ENCODE data around the gene DHX35.
A peak's percentile ranks its signal among the peaks of the same experiment; 100 is the strongest.

DHX35 gene, protein sequence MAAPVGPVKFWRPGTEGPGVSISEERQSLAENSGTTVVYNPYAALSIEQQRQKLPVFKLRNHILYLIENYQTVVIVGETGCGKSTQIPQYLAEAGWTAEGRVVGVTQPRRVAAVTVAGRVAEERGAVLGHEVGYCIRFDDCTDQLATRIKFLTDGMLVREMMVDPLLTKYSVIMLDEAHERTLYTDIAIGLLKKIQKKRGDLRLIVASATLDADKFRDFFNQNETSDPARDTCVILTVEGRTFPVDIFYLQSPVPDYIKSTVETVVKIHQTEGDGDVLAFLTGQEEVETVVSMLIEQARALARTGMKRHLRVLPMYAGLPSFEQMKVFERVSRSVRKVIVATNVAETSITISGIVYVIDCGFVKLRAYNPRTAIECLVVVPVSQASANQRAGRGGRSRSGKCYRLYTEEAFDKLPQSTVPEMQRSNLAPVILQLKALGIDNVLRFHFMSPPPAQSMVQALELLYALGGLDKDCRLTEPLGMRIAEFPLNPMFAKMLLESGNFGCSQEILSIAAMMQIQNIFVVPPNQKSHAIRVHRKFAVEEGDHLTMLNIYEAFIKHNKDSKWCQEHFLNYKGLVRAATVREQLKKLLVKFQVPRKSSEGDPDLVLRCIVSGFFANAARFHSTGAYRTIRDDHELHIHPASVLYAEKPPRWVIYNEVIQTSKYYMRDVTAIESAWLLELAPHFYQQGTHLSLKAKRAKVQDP

DNA sequence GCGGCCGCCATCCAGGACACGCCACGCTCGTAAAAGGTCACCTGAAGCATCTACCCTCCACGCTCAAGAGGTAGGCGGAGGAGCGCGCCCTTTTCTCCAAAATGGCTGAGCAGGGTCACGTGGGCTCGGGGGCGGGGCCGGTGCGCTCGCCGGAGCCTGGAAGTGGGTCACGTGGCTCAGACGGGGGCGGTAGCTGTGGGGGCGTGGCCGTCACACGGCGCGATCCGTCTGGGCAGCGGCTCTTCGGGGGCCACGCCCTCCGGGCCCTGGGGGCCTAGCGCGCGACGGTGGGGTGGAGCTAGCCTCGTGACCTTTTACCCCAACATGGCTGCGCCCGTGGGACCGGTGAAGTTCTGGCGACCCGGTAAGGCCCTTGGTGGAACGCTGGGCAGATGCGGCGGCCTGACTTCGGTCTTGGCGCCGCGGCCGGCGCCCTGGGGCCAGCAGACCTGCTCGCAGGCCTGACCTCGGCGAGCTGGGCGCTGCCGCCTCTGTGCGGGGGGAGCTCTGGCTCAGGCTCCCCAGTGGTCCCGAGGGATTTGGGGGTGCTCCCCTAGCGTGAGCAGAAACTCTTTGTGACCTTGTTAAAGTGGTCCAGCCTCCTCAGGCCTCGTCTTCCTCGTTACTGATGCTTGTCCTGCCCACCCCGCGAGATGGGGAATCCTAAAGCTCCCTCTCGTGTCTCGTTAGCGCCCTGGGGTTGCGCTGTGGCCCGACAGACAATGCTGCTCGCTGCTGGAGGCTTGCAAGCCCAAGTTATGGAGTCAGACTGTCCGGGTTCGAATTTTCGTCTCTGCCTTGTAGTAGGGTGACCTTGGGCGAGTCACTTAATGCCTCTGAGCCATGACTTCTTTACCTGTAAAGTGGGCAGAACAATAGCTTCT, at the start of gene DHX35:
DHX35 (plus strand) TSS at position 301 of the 884 bp plus-strand sequence; CDS start at position 325, 24 bp downstream.
- peak; percentile 100 for DNase-seq

DNA sequence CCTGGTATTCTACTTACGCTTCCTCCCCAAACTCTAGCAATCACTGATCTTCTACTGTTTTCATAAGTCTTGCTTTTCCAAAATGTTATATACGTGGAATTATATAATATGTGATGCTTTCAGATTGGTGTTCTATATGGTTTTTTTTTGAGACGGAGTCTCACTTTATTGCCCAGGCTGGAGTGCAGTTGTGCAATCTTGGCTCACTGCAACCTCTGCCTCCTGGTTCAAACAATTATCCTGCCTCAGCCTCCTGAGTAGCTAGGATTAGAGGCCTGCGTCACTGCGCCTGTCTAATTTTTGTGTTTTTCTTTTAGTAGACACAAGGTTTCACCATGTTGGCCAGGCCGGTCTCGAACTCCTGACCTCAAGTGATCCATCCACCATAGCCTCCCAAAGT, 46.8 kb upstream of the DHX35 start:
- no peak for DNase-seq

DNA sequence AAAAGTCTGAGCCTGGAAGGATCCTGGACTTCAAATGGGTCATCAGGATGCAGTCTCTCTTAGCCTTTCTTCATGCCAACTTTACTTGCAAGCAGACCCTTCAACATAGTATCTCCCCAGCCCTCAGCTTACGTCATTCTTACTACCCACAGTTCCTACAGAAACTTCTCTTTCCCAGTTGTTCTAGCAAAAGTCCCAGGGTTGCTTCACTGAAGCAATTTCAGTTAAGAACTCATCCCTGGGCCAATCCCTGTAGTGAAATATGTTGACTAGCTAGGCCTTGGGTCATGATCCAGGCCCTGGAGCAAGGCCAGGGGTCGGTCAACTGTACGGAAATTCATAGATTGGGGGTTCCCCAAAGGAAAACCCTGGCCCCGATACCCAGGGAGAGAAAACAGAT, 44.5 kb upstream of the DHX35 start:
- DNase-seq: no peak

DNA sequence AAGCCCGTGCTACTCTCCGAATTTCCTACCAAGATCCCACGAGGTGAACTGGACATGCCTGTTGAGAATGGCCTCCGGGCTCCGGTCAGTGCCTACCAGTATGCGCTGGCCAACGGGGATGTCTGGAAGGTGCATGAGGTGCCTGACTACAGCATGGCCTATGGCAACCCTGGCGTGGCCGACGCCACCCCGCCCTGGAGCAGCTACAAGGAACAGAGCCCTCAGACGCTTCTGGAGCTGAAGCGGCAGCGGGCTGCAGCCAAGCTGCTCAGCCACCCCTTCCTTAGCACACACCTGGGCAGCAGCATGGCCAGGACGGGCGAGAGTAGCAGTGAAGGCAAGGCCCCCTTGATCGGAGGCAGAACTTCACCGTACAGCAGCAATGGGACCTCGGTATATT, 44.0 kb upstream of the DHX35 start:
- DNase-seq: no peak

DNA sequence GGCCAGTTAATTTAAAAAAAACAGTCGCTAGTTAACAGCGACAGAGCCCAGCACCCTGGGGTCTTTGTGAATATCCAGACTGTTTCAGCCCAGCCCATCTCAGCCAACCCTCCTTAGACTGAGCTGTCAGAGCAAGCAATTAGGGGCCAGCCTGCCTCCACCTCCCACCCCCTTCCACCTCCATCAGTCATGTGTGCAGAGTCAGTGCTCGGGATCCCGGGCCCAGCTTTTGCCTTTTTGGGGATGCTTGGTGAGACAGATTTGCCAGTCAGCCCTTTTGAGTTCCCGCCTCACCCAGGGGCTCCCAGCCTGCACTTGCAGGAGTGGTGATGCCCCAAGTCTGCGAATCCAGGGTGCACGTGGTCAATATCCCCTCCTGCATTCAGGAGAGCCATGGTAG, 42.5 kb upstream of the DHX35 start:
- DNase-seq: no peak

DNA sequence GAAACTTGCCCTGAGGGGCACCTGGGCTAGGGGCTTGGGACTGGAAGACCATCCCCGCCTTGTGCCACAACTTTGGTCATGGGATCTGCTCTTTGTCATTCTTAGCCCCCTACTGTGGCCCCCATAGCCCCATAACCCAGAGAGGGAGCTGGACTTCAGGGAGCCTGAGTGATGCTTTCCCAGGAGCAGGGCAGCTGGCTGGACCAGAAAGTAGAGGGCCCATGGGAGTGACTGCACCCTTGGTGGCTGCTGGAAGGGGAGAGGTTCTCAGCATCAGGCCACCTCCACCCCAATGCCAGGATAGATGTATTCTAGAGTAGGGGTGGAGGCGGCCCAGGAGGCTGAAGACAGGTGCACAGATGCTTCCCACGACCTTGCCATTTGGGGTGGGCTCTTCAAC, 41.7 kb upstream of the DHX35 start:
- no peak for DNase-seq

DNA sequence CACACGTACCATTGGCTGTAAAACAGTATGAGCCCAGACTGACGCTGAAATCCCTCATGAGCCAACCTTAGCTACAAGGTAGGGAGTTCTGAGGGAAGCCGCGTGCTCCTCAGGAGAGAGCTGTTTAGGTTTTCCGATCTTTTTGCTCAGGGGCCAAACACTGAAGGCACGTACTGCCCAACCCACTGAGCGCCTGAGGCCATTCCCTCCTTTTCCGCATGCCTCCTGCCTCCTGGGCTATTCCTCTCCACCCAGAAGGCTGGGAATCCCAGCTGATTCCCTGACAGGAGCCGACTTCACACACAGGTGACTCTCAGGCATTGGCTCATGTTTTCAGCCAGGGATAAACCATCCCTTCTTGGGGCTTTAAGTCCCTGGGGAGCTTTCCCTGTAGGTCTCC, 41.3 kb upstream of the DHX35 start:
- no peak for DNase-seq

DNA sequence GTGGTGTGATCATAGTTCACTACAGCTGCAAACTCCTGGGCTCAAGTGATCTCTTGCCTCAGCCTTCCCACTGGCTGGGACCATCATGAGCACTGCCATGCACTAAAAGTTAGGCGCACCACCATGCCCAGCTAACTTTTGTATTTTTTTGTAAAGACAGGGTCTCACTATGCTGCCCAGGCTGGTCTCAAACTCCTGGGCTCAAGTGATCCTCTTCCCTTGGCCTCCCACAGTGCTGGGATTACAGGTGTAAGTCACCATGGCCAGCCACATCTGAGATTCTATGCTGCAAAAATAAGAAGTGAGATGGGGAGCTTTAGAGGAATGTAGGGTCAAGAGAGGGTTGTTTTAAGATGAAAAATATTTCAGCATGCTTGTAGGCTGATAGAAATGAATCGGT, 37.4 kb upstream of the DHX35 start:
- no peak for DNase-seq

DNA sequence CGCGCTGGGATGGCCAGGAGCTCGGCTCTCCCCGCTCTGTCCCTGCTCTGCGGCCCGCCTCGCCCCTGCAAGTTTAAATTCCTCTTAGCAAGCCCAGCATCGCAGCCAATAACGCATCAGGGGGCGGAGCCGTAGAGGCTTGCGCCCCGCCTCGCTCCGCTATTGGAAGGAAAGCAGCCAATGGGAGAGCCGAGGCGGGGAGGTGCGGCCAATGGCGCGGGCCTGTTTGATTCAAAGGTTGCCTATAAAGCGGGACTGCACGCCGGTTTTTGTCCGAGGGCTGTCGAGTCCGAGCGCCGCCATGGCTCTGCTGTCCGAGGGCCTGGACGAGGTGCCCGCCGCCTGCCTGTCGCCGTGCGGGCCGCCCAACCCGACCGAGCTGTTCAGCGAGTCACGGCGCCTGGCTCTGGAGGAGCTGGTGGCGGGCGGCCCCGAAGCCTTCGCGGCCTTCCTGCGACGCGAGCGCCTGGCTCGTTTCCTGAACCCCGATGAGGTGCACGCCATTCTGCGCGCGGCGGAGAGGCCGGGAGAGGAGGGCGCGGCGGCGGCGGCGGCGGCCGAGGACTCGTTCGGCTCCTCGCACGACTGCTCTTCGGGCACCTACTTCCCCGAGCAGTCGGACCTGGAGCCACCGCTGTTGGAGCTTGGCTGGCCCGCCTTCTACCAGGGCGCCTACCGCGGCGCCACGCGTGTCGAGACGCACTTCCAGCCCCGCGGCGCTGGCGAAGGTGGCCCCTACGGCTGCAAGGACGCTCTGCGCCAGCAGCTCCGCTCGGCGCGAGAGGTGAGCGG, 35.8 kb upstream of the DHX35 start, which contains the start of gene FAM83D:
FAM83D (plus strand) TSS at position 276 of the 792 bp plus-strand sequence; CDS start at position 302, 26 bp downstream.
- peak; percentile 90 for DNase-seq

DNA sequence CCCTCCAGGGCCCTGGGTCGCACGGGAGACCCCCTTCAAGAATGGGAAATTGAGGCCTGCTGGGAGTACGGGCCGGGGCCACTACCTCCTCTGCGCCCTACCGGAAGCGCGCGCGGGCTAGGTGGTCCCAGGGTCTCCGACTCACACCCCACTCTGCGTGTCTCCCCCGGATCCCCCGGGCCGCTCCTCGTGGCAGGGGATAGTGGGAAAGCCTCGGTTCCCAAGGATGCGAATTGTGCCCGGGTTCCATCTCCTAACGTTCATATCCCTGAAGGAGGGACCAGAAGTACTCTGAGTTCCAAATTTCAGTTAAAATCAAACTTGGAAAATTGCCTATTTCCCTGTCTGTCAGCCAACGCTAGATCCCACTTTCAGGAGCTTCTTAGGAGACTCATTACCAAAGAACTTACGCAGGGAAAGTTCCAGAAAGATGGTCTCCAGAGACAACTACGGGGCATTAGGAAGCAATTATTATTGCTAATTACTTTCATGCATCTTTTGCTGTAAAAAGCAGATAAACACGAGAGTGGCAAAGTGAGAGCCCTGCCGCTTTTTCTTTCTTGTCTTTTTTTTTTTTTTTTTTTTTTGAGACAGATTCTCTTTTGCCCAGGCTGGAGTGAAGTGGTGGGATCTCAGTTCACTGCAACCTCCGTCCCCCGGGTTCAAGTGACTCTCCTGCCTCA, 35.1 kb upstream of the DHX35 start:
- DNase-seq: no peak

DNA sequence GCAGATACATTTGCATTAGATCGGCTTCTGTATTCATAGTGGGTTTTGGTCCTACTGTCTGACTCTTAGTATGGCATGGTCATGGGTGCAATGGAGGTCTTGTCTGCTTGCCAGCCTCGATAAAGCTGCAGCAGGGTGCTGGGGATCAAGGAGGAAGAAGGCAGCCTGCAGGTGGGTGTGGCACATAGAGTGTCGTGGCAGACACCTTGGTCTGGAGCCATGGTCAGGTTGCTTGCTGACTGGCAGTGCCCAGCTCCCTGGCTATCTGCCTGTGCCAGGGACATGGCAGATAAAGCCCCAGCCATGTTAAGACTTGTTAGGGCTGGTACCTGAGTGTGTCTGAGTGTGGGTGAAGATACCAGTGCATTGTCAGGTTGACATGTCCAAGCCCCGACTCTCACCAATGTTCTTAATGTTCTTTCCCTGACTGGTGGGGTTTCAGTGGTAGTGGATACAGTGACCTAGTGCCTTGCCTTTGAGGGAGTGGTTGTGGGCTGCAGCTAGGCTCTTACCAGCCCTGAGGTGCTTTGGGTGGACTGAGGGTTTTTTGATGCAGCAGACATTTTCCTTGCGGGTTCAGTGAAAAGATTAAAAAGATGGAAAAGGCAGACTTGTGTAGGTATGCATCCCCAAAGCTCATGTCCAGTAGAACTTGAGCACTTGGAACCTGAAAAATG, 34.1 kb upstream of the DHX35 start:
- DNase-seq: no peak

DNA sequence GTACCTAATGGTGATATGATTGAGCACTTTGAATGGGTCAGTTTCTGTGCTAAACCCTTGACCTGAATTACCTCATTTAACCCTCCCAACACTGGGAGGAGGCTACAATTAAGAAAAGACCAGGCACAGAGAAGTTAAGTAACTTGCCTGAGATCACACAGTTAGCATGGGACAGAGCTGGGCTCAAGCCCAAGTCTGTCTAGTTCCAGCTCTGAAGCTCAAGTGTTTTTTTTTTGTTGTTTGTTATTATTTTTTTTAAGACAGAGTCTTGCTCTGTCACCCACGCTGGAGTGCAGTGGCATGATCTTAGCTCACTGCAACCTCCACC, 31.9 kb upstream of the DHX35 start:
- DNase-seq: no peak

DNA sequence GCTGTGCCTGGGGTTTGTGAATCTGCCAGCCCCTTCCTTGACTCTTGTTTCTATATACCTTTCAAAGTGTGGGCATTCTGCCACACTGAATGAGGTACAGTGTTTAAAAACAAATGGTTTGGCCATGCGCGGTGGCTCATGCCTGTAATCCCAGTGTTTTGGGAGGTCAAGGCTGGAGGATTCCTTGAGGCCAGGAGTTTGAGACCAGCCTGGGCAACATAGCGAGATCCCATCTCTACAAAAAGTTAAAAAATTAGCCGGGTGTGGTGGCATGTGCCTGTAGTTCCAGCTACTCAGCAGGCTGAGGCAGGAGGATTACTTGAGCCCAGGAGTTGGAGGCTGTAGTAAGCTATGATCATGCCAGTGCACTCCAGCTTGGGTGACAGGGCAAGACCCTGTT, 30.2 kb upstream of the DHX35 start:
- DNase-seq: no peak

DNA sequence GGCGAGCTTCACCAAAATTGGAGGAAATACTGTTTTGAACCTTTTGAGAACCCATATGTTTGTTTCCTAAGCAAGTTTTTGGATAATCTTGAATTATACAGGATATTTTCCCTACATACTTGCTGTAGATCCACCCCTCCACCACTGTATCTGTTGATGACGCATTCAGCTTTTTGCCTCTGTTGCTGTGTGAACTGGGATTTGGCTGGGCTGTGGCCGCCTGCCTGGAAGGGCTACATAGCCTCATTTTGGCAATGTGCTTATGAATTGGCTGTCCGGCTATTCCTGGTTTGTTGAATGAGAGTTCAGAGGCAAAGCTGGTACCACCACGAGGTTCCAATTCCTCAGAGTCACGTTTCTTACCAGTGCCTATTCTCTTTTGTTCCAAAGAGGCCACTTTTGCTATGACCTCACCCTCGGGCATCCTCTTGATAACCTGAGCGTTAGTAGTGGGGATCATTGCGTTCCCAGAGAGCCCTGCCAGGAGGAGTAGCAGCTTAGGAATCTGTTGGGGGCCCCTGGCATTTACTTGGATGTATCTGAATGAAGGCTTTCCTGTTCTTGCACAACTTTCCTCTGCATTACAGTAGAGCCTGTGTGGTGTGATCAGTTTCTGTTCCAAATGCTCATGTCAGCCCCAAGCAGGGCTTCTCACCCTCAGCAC, 29.6 kb upstream of the DHX35 start:
- no peak for DNase-seq

DNA sequence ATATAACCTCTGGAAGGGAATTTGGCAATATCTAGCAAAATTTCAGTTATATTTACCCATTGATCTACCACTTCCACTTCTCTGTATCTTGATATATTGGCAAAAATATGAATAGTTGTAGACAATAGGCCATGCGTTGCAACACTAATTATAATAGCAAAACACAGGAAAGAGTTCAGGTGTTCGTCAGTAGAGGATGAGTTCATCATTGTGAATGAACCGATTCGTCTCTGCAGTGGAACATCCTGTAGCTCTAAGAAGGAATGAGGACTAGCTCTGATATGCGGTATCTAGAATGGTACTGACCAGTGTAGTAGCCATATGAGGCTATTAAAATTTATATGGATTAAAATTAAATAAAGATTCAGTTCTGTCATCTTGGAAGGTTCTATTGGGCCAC, 27.6 kb upstream of the DHX35 start:
- no peak for DNase-seq

DNA sequence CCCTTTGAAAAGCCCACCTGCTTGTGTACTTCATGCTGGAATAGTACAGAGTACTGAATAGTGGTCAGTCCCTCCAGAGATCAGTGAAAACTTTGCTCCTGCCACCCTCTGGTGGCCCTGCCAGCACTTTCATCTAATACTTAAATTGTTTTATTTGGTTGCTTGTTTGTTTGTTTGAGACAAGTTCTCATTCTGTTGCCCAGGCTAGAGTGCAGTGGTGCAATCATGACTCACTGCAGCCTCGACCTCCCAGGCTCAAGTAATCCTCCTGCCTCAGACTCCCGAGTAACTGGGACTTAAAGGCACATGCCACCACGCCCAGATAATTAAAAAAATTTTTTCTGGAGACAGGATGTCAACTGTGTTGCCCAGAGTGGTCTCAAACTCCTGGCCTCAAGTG, 26.9 kb upstream of the DHX35 start:
- DNase-seq: no peak

DNA sequence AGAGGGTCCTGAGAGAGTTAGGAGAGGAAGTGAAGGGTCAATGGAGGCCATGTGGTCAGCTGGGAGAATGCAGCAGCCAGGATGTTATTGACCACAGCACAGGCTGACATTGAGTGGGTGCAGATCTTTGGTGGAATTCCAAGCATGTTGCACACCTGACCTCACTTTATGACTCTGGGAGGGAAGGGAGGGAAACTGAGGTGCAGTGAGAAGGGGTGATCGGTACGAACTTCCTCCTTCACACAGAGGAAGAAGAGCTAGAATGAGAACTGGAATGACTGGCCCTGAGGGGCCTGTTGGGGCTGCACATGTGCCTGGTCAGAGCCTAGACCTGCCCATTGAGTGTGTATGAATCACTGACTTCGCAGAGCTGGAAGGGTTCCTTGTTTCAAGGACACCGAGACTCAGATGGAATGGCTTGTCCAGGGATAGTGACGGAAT, 26.2 kb upstream of the DHX35 start:
- no peak for DNase-seq

DNA sequence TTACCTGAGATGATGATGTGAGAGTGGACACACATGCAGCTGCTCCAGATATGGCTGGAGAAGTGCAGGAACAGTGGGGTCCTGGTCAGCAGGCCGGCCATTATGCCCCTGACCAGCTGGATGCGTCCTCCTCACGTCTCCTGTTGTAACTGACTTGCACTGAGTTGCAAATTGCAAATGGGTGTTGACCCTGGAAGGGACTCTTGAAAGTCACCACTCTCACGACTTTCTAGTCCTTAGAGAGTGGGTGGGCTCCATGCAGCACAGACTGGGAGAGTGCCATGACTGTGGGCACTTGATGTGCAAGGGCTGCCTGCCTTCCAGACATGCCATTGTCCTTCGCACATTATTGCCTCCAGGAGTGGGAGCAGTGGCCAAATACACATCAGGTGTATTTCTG, 25.1 kb upstream of the DHX35 start:
- no peak for DNase-seq

DNA sequence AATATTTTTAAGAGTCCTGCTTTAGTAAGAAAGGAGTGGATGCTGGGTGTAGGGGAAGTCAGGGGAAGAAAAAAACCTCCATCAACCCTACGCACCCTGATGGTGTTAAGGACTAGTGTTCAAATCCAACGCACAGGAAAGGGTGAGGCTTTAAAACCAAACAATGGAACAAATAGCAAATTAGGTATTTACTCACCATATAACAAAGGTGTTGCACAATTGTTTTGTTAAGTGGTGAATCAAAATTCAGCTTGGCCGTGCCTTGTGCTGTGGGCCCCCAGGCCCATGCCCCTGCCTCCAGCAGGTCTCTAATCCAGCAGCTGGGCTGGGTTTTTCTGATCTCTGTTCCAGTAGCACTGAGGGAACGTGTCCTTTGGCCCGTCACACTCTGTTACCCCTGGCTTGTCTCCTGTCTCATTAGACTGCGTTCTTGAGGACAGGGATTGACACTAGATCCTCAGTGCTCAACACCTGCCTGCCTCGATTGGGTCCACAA, 24.1 kb upstream of the DHX35 start:
- no peak for DNase-seq

DNA sequence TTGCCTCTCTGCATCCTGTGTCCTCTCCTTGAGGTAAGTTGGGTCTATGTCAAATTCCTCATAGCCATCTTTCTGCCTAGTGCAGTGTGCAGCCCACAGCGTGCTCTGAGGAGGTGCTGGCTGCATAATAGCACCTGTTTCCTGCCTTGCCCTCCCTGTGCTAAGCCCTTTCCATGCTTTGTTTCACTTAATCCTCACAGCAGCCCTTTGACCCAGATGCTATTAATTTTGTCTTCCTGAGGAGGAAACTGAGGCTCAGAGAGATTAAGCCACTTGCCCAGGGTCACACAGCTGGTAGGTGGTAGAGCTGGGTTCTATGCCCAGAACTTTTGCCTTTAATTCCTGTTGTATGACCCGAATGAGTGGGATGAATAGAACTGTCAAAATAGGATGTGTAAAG, 22.5 kb upstream of the DHX35 start:
- DNase-seq: no peak

DNA sequence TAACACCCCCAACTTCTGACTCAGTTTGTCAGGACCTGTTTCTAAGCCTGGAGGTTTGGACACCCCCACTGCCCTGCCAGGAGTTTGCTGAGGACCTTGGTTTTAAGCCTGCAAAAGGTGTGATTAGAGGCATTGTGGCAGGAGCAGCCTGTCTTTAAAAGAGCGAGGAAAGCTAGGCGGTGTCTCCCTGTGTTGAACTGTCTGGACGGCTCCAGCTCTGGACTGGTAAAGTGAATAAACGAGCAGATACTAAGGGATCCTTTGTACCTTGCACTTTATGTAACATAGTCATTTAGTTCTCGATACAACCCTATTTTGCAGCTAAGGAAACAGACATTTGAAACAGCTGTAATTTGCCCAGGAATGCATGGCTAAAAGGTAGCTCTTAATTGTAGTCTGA, 21.5 kb upstream of the DHX35 start:
- no peak for DNase-seq
